H1 (cell line): ENCODE data around the gene ELL.

Source experiments
- CTCF ChIP-seq, 3 experiments: IDR thresholded peaks; 1 replicate in 2 of 3; 2 replicates in 1 of 3; pipeline versions ENCODE4 v1.5.1 to v1.6.1; 2011; ENCODE audit warnings: low read length in 3 of 3, mild to moderate bottlenecking in 3 of 3, inconsistent platforms in 2 of 3, low read depth in 1 of 3, moderate library complexity in 1 of 3; ENCODE audit not compliant: insufficient read depth in 1 of 3; ENCODE audit errors: control extremely low read depth in 1 of 3
- POLR2A ChIP-seq, 2 experiments: IDR thresholded peaks; 1 replicate in 1 of 2; 2 replicates in 1 of 2; pipeline ENCODE4 v1.6.1; 2011; ENCODE audit warnings: low read depth in 2 of 2, low read length in 2 of 2, mild to moderate bottlenecking in 2 of 2; ENCODE audit errors: control extremely low read depth in 1 of 2
- POLR2AphosphoS5 ChIP-seq: IDR thresholded peaks from 2 replicates; pipeline ENCODE4 v1.6.1; 2011; ENCODE audit warnings: low read depth, low read length
- RFX5 ChIP-seq: IDR thresholded peaks from 2 replicates; pipeline ENCODE4 v1.6.1; 2011; ENCODE audit warnings: low read depth, low read length, improper control_type of control experiment, borderline replicate concordance
- SIN3A ChIP-seq, 2 experiments: IDR thresholded peaks in 1 of 2; conservative IDR thresholded peaks in 1 of 2; 2 replicates each; pipeline ENCODE4 v1.6.1; 2011 to 2012; ENCODE audit warnings: low read length in 2 of 2, improper control_type of control experiment in 1 of 2, low read depth in 1 of 2, mild to moderate bottlenecking in 1 of 2

- TF ChIP-seq POLR2A (IDR thresholded peaks at IDR 0.05; ENCODE audit: control extremely low read depth in 1 of 2, low read depth in 2 of 2, low read length in 2 of 2): no peak
- TF ChIP-seq CTCF (IDR thresholded peaks at IDR 0.05; ENCODE audit: control extremely low read depth in 1 of 3, insufficient read depth in 1 of 3, low read depth in 1 of 3, low read length in 3 of 3): no peak
- no peak for TF ChIP-seq POLR2AphosphoS5
- no peak for TF ChIP-seq SIN3A (conservative IDR thresholded peaks at IDR 0.05 in 1 of 2, IDR thresholded peaks at IDR 0.05 in 1 of 2; ENCODE audit: low read depth in 1 of 2, low read length in 2 of 2)
- TF ChIP-seq RFX5: no peak
These were observed 16.8 kb downstream of the ELL start for GRCh38 chr19:18504886-18505610.
